Psoas muscle (tissue), 8 donors: ENCODE data around the gene IL17RA. TPM values are rescaled to one million over a fixed set of nuclear protein-coding genes. Genes with fewer than 3 reads are reported as not detected.

Source experiments
- ATAC-seq, 4 donors: fragments of 200-7000 bp; cut with Tn5 transposase; one replicate each; pipeline ENCODE4 v1.9.1; 2020; ENCODE audit warnings: moderate library complexity in 3 of 4, mild to moderate bottlenecking in 2 of 4
- DNase-seq, 2 donors: peaks; one replicate each; pipeline ENCODE4 v3.0.0-alpha.2; 2020
- H3K27ac ChIP-seq: fragments of 200-600 bp; one replicate; pipeline ENCODE4 v1.8.0; 2022
- H3K27me3 ChIP-seq, 3 donors: fragments of 200-600 bp in 1 of 3; one replicate each; pipeline versions ENCODE4 v1.6.1 to v1.8.0; 2013 to 2022; ENCODE audit warnings: low read length in 2 of 3, mild to moderate bottlenecking in 2 of 3, moderate library complexity in 1 of 3; ENCODE audit not compliant: insufficient read depth in 3 of 3
- H3K36me3 ChIP-seq, 2 donors: fragments of 200-600 bp in 1 of 2; one replicate each; pipeline versions ENCODE4 v1.6.1 to v1.8.0; 2013 to 2022; ENCODE audit warnings: low read depth in 1 of 2, mild to moderate bottlenecking in 1 of 2, moderate library complexity in 1 of 2; ENCODE audit not compliant: insufficient read depth in 1 of 2
- H3K4me1 ChIP-seq: fragments of 200-600 bp; one replicate; pipeline ENCODE4 v1.8.0; 2022
- H3K4me3 ChIP-seq: fragments of 200-600 bp; one replicate; pipeline ENCODE4 v1.8.0; 2022; ENCODE audit warnings: mild to moderate bottlenecking
- H3K9me3 ChIP-seq: fragments of 200-600 bp; one replicate; pipeline ENCODE4 v1.8.0; 2022
- WGBS, 3 donors: extraction: QIAGEN DNeasy Blood & Tissue Kit; methylation state at CpG; one replicate each; pipeline versions ENCODE4 v1.1.6 to v1.1.7; 2013; 5-methylcytosine and 5-hydroxymethylcytosine counted together
- intact Hi-C, 2 donors: fragments of 100-400 bp; cut with DNase I; formaldehyde crosslinking; loops; one replicate each; pipeline versions ENCODE4 v1.11.0 to v1.14.2; 2022
- polyA plus RNA-seq, 3 donors: library from polyadenylated mRNA; stranded (reverse); fragments of 200-250 nt; gene quantifications; one replicate each; pipeline ENCODE4 v1.2.3, GENCODE V29; 2013
- total RNA-seq, 4 donors: library from RNA; stranded (reverse); fragmentation: NEBNext Ultra II Directional in 2 of 4; extraction: Animal tissue kit (Norgen Biotek cat#: 25700) in 2 of 4; gene quantifications; one replicate each; pipeline versions ENCODE4 v1.2.1 to v1.2.4, GENCODE V29; 2021 to 2023
- TF ChIP-seq, protein P1 (sequence below): fragments of 200-600 bp; IDR thresholded peaks from one replicate; pipeline ENCODE4 v1.8.0; 2022; ENCODE audit warnings: antibody characterized with exemption
- donor health status: healthy with polysubstance abuse.
- donor health status: DM: no; HTN: no; CAD: no; lungs with moderate emphysema.
- donor health status: Bipolar disorder and iron deficiency.
- donor health status: healthy.
- donor health status: DM: yes; HTN: yes; CAD: no.
- donor health status: DM: no; HTN: no; CAD: no.
- donor health status: DM: no; HTN: no; CAD: no.
- donor health status: DM: yes; HTN: yes; CAD: no.

Gene IL17RA
- total and polyA plus RNA-seq, 7 donors = 0.93 to 3.7 (median 2.9) TPM

- TF ChIP-seq, protein P1, sequence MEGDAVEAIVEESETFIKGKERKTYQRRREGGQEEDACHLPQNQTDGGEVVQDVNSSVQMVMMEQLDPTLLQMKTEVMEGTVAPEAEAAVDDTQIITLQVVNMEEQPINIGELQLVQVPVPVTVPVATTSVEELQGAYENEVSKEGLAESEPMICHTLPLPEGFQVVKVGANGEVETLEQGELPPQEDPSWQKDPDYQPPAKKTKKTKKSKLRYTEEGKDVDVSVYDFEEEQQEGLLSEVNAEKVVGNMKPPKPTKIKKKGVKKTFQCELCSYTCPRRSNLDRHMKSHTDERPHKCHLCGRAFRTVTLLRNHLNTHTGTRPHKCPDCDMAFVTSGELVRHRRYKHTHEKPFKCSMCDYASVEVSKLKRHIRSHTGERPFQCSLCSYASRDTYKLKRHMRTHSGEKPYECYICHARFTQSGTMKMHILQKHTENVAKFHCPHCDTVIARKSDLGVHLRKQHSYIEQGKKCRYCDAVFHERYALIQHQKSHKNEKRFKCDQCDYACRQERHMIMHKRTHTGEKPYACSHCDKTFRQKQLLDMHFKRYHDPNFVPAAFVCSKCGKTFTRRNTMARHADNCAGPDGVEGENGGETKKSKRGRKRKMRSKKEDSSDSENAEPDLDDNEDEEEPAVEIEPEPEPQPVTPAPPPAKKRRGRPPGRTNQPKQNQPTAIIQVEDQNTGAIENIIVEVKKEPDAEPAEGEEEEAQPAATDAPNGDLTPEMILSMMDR = no peak
- no peaks in the 10 kb centered on the region for H3K4me1 ChIP-seq
- intact Hi-C loops = no loop called here
These were observed 17.5 kb downstream of the IL17RA start for GRCh38 chr22:17102297-17102667.

DNA sequence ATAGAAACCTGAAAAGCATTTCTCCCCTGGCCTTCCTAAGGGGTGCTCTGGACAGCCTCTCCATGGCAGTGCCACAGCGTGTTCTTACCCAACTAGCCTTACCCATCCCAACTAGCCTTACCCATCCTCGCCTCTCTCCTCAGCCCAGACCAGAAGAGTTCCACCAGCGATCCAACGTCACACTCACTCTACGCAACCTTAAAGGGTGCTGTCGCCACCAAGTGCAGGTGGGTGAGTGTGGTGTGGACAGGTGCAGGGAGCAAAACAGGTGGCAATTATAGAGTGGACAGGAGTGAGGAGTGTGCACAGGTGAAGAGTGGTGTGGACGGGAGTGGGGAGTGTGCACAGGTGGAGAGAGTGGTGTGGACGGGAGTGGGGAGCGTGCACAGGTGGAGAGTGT is 18.6 kb downstream of the IL17RA start:
- Histone ChIP-seq H3K27me3 (peaks cover 0 to 2% (median 0%) of the 10 kb centered on the region in 3 donors), H3K27ac (no peak overlapping the region), H3K36me3 (peaks cover 0 to 50% of the 10 kb centered on the region in 2 donors), H3K4me3 (no peak overlapping the region), H3K4me1 (no peaks in the 10 kb centered on the region), H3K9me3 (no peaks in the 10 kb centered on the region)
- 91 to 94% (median 93%) methylated on average over 9 of the region's 9 CpGs for whole genome bisulfite sequencing, 3 donors
- ATAC-seq (no peak), DNase-seq (no peak)
- intact Hi-C loops = no loop called here
- TF ChIP-seq, protein P1 = no peak

More at GRCh38 chr22:17102297-17102667, 17.5 kb downstream of the IL17RA start:
- DNase-seq (no peak), ATAC-seq (no peak)
- no peaks in the 10 kb centered on the region for H3K9me3 ChIP-seq
- H3K4me3 ChIP-seq = no peak overlapping the region
- H3K27ac ChIP-seq = no peak overlapping the region
- H3K27me3 ChIP-seq = peaks cover 0 to 2% (median 0%) of the 10 kb centered on the region in 3 donors
- peaks cover 0 to 51% of the 10 kb centered on the region in 2 donors for H3K36me3 ChIP-seq
- WGBS, 3 donors = 91 to 94% (median 91%) methylated on average over 7 of the region's 7 CpGs

- ATAC-seq = no peak
These were observed 19.6 kb downstream of the IL17RA start for GRCh38 chr22:17104336-17104935.

GRCh38 chr22:17105143-17106129 is 20.6 kb downstream of the IL17RA start:
- H3K27ac ChIP-seq = no peak overlapping the region
- peaks cover 0 to 2% (median 0%) of the 10 kb centered on the region in 3 donors for H3K27me3 ChIP-seq
- H3K36me3 ChIP-seq = peaks cover 0 to 29% of the 10 kb centered on the region in 2 donors
- ATAC-seq = no peak
- H3K4me3 ChIP-seq = no peak overlapping the region
- H3K9me3 ChIP-seq = no peaks in the 10 kb centered on the region
- H3K4me1 ChIP-seq = no peaks in the 10 kb centered on the region
- intact Hi-C loops = no loop called here
- WGBS, 3 donors = 70 to 76% (median 73%) methylated on average over 22 of the region's 22 CpGs
- no peak for DNase-seq
- TF ChIP-seq, protein P1 = no peak

More at GRCh38 chr22:17104336-17104935, 19.6 kb downstream of the IL17RA start:
- TF ChIP-seq, protein P1 = no peak
- intact Hi-C loops = no loop called here
- Histone ChIP-seq H3K27ac (no peak overlapping the region), H3K4me3 (no peak overlapping the region), H3K27me3 (peaks cover 0 to 2% (median 0%) of the 10 kb centered on the region in 3 donors), H3K36me3 (peaks cover 0 to 39% of the 10 kb centered on the region in 2 donors), H3K9me3 (no peaks in the 10 kb centered on the region), H3K4me1 (no peaks in the 10 kb centered on the region)
- WGBS, 3 donors = 86 to 94% (median 92%) methylated on average over 12 to 14 of the region's 14 CpGs
- no peak for DNase-seq
